ENCODE data around the gene CRNKL1.

DNA sequence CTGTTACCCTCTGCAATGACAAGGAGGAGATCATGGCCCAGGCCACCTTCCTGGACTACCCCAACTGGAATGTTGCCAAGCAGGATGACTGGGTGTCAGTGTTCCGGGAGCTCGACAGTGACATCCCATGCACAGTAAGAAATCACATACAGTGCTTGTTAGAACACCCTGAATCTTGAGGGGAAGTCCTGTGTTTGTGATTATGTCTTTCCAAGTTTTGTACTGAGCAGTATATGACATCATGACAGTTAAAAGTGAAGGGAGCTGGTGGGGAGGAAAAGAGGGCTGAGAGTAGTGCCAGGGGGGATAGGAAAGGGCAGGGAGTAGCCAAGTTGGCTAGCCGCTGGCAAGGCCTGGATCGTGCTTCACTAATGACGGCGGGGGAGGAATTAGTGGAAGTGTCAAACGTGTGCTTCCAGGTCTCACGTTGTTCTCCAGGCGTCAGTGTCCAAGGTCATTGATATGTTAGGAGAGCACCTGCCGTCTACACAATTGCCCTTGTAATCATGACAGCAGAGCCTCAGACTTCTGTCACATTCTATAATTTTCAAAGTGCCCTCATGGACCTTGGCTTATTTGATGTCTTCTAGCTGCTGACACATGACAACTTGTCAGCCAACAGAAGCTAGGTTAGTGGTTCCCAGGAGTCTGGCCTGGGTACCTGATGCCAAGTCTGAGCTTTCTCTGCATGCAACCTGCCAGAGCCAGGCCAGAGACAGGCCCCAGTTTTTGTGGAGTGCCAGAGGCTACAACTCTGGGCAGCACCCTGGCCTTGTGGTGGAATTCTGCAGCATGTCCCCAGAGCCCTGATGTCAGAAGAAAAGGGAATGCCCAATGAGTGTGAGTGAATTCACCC is 18.8 kb upstream of the CRNKL1 start:
- TF ChIP-seq, protein P1, sequence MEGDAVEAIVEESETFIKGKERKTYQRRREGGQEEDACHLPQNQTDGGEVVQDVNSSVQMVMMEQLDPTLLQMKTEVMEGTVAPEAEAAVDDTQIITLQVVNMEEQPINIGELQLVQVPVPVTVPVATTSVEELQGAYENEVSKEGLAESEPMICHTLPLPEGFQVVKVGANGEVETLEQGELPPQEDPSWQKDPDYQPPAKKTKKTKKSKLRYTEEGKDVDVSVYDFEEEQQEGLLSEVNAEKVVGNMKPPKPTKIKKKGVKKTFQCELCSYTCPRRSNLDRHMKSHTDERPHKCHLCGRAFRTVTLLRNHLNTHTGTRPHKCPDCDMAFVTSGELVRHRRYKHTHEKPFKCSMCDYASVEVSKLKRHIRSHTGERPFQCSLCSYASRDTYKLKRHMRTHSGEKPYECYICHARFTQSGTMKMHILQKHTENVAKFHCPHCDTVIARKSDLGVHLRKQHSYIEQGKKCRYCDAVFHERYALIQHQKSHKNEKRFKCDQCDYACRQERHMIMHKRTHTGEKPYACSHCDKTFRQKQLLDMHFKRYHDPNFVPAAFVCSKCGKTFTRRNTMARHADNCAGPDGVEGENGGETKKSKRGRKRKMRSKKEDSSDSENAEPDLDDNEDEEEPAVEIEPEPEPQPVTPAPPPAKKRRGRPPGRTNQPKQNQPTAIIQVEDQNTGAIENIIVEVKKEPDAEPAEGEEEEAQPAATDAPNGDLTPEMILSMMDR (IDR thresholded peaks at IDR 0.05): no peak
- TF ChIP-seq POLR2A (IDR thresholded peaks at IDR 0.05) (no peak), POLR2AphosphoS5 (IDR thresholded peaks at IDR 0.05) (no peak)

Measured in prostate gland (tissue), 2 donors.